HL-60/S4 treated with retinoic acid at 250 ng/mL for 4 days and 3 days (cell line): Measurements from ENCODE around the gene PLCH1.

Experiments
- in situ Hi-C: fragments of 300-500 bp; cut with MboI; formaldehyde crosslinking; loops from 2 replicates; pipeline ENCODE4 v1.7.0; 2022; ENCODE audit warnings: low sequenced_read_pairs

PLCH1 gene

DNA sequence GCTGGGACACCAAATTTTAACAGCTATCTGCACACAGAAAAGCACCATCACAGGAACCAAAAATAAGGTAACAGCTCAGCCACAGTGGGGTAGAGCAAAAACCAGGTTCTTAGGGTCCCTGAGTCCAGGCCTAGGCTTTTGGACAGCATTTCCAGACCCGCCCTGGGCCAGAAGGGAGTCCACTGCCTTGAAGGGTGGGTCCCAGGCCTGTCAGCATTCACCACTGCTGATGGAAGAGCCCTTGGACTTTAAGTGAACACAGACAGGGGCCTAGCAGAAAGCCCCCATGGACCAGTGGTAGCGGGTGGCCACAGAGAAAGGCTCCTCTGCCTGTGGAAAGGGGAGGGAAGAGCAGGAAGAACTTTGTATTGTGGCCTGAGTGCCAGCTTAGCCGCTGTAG lies 56.4 kb downstream of the PLCH1 start:
- in situ Hi-C loops: no loop called here

DNA sequence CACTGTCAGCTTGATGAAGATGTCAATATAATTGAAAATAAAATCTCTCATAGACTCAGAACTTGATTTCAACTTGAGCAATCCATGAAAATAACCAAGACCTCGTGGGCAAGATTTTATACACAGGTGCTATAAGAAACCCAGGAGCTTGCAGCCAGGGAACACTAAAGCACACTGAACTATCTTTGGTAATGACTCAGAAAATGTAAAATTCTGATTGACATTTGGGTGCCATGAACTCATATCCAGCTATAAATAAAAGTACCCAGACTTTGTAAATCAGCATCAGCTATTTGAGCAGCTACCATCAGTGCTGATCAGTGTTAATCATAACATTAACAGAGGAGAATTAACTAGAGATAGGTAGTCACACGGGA lies 61.5 kb downstream of the PLCH1 start:
- in situ Hi-C loops: no loop called here

DNA sequence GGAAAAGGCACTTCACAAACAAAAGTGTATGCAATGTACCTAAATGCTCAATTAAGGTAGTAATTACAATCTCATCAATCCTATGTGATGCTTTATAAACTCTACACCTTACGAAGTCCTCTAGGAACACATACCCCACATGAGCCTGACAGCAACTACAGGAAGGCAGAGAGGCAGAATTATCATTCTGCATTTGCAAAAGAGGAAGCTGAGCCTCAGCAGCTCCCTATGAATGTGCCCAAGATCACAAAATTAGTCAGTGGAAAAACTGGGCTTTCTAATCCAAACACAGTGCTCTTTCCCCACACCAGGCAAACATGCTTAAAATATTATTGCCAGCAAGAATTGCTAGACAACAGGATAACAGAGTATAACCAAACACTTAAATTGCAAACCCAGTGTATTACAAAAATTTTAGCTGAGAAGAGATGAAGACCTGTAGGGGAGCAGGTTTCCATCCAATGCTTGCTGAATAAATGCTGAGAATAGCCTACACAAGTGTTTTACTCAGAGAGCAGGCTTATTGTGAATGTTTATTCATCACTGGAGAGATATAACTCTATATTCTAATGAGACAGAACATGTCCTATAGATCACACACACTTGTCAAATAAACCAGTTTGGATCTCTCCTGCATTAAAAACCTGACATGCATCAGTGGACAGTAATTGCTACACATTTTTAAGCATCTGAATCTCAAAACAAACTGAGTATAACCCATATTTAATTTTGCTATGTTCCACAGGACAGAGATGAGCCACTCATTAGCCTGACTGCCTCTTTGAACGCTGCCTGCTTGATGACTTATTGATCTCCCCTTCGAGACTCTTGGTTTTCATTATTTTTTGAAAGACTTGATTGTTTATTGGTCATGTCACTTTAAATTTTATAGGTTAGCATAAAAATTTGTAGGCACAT lies 62.2 kb downstream of the PLCH1 start:
- in situ Hi-C loops: no loop called here

DNA sequence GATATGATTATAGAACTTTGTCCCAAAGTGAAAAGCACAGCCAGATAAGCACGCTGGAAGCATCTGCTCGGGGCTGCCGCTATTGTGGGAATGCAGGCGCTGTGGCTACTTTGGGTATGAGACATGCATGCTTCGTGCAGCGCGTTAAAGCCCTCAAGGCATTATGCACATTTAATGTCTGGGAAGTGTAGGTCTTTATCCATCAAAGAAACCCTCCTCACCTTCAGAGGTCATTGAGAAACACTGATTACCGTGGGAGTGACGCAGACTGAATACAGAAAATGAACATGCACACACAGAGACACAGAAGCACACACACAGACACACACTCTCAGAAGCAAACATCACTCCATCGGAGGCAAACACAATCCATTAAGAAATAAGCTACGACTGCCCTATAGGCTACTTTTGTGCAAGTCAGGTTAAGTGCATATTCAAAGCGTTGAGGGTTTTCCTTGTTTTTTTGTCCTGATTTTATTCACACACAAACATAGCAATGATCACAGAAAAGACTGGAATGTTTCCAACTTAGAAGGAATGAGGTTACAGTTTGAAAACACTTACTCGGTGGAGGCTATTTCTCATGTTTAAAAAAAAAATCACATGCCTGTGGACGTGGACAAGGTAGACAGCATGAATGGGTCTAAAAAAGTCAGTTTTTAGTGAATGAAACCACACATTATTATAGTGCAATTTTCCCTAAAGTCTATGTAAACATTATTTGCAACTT lies 68.5 kb downstream of the PLCH1 start:
- in situ Hi-C loops: no loop called here

DNA sequence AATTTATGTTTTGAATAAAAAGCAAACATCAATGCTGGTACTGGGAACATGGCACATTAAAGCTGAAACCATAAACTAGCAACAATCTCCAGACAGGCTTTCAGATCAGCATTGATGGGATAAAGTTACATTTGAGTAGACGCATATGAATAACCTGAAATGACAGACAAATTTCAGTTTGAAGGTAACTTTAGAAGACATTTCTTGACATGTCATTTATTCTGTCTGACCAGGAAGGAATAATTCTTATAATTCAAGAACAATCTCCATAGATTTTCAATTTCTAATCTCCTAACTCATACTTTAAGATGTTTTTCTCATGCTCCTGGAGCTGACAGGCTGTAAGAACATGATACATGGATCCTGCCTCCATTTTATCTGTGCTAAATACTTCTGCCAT lies 69.8 kb downstream of the PLCH1 start:
- in situ Hi-C loops: no loop called here

DNA sequence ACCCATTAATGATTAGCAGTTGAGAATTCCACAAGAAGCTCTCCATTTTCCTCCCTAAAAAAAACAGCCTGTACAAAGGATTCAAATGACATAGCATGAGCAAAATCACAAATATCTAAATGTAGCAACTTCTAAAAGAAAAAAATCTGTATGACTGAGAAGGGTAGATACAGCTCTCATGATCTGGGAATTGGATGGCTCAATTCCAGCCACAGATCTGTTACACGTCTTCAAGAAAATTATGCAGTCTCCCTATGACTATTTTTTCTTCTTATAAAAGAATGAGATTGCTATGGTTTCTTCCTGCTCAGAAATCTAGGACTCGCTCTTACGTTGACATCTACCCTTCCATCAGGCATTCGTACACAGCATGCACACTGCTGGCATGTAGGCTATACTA lies 71.5 kb downstream of the PLCH1 start:
- in situ Hi-C loops: no loop called here

DNA sequence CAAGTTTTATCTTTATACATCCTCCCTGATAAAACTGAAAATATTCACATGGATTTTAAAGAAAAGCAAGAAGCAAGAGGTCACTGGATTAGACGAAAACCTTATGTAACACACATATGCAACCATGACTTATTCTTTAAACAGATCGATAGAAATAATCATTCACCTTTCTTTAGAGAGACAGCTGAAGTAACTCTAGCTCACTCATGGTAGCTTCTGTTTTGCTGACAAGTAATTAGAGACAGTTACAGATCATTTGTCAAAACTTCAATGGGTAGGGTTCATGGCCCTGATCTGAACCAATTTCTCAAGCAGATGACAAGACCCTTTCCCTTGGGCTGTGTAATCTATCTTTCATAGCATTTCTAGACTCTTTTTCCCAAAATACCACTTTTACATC lies 74.5 kb downstream of the PLCH1 start:
- in situ Hi-C loops: no loop called here

DNA sequence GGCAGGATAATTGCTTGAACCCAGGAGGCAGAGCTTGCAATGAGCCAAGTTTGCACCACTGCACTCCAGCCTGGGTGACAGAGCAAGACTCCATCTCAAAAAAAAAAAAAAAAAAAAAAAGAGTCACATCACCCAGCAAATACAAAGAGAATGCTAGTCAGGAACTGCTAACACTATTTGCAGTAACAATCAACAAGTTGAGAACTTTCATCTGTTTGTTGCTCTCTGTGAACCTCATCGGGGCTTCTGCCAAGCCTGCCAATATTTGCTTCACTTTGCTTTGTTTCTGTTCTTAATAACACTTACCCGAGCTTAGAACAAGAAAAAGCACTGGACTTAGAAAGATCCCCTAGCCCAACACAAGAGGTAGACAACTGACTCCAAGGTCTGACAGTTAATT lies 76.9 kb downstream of the PLCH1 start:
- in situ Hi-C loops: no loop called here

DNA sequence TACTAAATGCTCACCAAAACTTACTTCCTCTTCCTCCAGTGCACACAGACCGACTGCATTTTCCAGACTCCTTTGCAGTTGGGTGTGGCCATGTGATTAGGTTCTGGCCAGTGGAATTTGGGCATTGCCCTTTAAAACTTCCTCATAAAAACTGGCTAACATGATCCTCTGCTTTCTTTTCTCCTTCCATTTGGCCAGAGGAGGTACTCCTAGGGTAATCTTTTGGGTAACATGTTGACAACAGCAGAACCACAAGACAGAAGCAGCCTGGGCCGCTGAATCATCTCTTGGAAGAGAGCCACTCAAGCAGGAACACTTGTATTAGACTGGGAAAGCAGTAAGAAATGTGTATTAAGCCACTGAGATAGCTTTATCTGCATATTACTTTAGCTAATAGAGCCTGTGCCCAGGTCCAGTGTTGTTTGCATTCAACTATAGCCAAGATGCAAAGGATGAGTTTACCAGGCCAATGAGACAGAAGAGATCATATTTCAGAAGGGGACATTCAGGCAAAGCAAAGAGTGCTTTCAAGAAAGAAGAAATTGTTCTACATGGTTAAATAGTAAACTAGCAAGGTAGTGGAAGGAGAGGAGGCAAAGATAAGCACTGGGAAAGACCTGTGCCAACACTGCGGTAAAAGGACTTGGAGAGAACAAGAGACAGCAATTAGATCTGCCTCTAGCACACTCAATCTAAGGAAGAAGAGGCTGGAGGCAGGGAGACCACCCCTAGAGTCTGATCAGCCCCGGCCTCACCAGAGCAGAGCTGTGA lies 79.8 kb downstream of the PLCH1 start:
- in situ Hi-C loops: no loop called here

DNA sequence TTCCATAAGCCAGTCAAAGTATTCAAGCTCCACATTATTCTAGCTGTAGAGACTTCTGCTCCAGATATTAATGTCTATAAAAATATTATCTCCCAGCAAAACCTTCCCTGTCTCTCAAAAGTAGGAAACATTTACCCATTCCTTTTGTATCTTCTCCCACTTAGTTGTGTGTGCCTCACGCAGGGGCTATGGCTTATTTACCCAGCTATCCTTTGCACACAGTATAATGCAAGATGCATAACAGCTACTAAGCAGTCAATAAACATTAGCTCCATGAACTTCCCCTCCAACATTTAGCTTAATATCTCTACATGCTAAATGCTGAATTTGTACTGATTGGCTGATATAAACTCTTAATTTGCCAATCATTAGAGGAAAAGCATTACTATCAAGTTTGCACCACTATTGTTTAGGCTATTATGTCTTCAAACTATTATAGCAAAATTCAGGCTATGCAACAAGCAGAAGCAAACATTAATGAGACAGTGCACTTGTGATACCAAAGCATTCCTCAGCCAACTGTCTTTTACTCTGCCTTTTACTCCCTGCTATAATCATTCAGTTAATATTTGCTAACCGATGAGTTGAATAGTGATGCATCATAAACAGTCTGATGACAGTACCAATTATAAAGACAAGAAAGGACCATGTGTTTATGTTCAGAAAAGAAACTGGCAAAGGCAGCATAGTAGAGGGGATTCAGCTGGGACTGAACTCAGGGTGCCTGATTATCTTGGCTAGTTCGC lies 81.2 kb downstream of the PLCH1 start:
- in situ Hi-C loops: no loop called here

DNA sequence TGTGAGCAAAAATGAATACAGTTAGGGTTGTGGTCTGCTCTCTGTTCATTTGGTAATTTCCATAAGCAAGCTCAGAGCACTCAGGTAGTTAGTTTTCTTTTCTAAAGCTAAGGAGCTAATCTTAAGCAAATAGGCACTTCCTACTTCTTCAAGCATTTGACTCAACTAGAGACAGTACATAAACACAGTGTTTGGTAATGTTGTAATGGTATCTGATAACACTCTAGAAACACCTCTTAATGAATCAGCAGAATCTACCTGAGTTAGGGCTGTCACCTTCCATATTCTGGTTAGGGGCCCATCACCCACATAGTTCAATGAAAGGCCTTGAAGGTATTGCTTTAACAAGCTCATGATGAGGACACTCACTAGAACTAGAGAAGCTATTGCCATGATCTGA lies 83.1 kb downstream of the PLCH1 start:
- in situ Hi-C loops: no loop called here

DNA sequence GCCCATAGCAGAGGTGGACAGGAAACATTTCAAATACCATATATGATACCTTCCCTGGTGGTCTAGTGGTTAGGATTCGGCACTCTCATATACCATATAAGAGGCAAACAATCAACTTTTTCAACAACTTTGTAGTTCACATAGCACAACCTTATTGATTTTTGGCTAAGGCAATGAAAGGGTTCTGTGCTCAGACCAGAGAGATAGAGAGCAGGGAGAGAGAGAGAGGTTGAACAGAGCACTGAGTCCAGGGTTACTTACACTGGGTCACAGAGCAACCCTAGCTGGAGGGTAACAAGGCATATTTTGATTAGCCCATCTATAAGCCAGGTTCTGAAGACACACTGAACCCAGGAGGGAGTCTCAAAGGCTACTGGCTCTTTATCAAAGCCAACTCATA lies 83.8 kb downstream of the PLCH1 start:
- in situ Hi-C loops: no loop called here

DNA sequence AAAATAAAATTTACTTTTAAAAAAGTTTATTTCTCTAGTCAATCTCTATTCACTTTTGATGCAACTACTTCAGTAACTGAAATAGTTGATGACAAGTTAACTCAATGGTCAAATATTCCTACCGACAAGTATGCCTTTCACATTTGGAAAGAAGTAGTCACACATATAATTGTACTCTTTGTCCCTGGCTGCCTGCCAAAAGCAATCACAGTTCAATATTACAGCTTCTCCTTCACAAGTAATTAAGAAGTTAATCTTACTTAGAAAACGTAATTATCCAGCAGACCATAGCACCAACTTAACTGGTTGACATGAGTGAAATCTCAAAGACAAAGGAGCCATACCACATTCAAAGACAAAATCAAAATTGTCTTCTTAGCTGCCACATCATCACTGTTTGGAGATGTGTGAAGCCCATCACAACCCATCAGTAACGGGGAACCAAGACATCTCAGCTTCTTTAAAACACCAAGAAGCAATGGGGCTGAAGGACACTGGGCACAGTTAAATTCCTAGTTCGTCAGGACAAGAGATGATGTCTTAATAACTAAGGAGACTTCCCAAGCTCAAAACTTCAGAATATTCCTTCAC lies 86.1 kb downstream of the PLCH1 start:
- in situ Hi-C loops: no loop called here

DNA sequence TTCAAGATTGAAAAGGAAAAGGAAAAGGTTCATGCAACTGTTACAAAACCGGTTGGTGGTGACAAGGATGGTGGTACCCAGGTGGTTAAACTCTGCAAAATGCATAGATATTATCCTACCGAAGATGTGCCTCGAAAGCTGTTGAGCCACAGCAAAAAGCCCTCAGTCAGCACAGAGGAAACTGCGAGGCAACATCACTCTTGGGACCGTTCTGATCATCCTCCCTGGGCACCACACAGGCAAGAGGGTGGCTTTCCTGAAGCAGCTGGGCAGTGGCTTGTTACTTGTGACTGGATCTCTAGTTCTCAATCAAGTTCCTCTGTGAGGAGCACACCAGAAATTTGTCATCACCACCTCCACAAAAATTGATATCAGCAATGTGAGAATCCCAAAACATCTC lies 86.9 kb downstream of the PLCH1 start:
- in situ Hi-C loops: no loop called here

DNA sequence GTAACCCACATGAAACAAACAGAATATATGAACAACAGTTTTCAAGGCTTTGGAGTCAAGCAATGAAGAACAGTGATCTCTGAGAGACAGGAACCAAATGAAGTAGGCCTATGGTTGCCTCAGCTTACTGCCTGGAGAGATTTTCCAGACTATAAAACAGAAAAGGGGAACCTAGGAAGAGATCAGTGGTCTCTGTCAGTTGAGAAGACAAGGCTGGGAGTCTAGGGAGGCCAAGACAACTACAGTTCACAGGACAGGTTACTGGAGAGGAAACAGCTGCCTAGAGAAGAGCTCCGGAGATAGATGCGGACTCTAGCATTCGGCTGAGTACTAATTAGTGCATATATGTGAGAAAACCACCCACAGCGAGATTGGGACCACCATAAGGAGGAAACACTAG lies 87.7 kb downstream of the PLCH1 start:
- in situ Hi-C loops: no loop called here

DNA sequence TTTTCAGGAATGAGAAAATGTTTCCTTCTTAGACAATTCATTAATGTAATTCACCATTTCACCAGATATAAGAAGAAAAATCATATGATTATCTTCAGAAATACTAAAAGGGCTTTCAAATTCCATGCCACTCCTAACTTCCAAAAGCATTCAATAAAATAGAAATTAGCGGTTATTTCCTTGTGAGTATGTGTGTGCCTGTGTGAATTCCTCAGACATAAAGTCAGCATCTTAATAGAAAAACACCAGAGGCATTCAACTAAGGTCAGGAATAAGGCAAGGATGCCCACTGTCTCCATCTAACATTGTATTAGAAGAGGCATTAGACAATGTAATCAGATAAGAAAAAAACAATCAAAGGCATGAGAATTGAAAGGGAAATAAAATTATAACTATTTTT lies 88.4 kb downstream of the PLCH1 start:
- in situ Hi-C loops: no loop called here

DNA sequence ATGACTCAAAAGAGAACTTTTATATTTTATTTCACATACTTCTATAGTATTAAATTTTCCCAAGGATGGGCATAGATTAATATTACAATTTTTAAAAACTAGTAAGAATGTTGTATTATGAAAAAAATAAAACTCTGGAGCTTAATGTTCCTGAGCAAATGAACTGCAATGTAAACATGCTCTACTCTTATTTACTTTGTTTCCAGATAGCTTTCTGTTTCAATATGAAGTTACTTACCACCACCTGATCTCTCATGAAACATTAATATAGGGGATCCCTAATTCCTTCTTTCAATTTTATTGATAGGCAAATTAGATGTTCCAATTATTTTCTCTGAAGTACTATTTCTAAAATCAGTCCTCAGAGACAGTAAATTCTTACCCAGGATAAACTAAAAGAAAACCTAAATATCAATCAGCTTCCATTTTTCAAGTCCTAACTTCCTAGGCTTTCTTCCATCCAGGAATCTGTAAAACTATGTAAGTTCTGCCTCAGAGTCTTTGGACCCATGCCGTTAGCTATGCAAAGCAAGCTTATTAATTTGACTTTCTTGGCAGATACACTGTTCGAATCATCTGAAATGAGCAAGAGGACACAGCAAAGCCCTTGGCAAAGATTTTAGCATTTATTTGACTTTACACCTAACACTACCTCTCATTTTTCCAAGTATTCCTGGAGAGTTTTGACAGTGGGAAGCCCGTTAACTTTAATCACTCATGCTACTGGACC lies 93.2 kb downstream of the PLCH1 start:
- in situ Hi-C loops: no loop called here

DNA sequence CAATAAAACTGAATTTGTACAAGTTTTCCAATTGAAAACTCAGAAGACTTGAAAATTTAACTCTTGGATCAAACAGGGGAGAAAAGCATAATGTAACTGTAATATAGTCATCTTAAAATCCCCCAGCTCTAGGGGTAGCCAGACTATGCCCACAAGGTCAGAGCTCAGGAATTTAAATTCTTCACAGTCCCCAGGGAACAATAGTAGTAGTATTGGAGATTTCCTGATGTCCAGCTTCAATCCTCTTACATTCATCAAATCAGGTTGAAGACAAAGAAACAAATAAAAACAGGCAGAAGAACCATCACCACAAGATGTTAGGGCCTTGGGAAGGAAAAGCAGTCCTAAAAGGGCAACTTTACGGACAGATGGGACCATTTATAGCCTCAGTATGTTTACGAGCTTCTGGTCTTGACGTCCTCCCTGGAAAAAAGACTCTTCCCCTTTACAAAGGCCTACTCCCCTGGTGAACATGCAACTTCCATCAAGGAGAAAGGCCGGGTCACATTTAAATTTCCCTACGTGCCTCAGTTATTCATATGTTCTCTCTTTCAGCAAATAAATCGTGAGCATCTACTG lies 96.8 kb downstream of the PLCH1 start:
- in situ Hi-C loops: no loop called here

DNA sequence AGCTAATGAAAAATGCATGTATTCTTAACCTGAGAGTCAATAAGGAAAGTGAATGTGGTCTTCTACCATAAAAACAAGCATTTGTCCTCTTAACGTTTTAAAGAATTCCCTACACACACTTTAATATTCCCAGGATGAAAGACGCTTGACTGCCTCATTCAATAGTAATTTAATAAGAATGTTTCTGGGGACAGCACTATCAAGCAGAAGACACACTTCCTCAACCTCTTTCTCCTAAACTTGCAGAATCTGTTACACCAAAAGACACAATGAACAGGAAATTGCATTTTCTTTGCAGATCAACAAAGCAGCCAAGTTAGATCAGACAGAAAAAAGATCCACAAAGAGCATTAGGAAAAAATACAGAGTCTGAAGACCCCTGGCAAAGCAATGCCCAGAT lies 97.7 kb downstream of the PLCH1 start:
- in situ Hi-C loops: no loop called here

DNA sequence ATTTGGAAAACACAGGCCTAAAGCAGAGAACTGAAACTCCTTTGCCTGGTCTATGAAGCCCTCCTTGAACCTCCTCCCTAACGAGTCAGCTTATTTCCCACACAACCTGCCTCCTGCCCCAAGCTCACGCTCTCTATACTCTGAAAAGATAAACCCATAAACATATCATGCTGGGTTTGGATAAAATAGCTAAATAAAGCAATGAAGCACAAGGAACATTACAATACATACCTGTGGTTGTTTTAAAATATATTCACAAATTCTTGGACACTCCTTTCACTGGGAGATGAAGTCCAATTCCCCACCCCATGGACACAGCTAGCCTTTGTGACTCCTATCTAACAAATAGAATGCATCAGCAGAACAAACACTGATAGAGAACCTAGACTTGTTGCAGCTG lies 98.2 kb downstream of the PLCH1 start:
- in situ Hi-C loops: no loop called here
